Activated T-cell treated with anti-CD3 and anti-CD28 coated beads for 4 hours (primary cell): ENCODE data around the gene LAMP1.
"Not testable (repeated sequence)": the region's sequence is repeated elsewhere in the genome, so short reads cannot be mapped to it uniquely, and the experiment has no call there.

Experiments
- DNase-seq: peaks from one replicate; pipeline ENCODE4 v3.0.0-alpha.2; 2020

LAMP1 gene

GRCh38 chr13:113296823-113297369 is at the start of gene LAMP1:
Gene LAMP1, plus strand, starts transcription at chr13:113297239. Its CDS starts 196 bp downstream, at chr13:113297435.
- DNase-seq, result peak; percentile 99

DNA sequence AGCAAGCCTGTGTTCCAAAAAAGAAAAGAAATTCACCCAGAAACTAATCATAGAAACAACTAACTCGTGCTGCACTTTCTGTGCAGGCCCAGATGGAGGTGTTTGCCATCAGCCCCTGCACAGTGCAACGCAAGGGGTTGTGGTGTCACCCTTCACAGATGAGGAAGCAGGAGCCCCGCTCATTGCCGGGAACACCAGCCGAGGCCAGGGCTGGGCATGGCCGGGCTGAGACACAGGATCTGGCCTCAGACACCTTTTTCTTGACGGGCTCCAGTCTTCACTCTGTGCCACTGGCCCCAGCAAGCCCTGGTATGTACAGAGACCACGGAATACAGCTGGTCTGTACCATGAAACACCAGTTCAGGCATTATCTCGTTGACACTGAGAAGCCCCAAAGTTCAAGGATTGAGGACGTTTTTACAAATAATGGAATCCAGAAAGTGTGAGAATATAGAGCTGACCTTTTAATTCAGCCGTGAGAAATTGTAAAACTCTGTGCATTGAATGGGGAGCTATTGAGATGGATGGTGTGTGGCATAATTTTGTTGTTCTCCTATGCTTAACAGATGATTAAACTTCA is 44.4 kb upstream of the LAMP1 start:
- no peak for DNase-seq

DNA sequence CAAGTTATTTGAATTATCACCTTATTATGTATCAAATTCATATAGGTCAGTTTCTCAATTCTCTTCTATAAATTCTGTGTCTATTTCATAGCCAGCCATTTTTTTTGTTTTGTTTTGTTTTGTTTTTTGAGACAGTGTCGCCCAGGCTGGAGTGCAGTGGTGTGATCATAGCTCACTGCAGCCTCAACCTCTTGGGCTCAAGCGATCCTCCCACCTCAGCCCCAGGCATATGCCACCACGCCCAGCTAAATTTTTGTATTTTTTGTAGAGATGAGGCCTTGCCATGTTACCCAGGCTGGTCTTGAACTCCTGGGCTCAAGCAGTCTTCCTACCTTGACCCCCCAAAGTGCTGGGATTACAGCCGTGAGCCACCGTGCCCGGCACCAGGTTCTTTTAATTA is 39.1 kb upstream of the LAMP1 start:
- not testable (repeated sequence) for DNase-seq

DNA sequence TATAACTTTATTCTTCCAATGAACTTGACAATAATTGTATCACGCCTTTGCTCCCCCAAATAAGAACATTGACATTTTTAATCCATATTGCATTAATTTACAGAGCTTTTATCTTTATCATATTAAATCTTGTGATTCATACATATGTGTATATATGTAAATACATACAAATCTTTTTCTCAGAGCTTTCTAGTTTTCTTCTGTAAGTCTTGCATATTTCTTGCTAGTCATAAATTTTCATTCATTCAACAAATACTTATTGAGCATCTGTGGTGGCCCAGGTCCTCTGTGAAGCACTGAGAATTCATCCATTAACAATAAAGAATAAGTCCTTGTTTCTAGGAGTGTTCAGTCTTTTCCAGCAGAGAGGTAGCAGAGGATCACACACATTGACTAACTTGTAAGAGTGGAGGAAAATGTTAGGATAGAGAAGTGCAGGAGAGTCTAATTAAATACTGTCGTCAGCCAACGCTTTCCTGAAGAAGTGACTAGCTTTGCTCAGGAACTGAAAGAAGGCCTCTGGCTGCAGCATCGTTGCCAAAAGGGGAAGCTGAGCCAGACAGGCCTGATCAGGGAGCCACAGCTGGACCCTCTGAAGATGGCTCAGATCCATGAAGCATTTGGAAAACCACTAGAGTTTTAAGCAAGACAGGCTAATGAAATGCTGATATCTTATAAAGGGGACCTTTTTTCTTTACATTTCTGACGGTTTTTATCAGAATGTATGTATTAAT is 38.6 kb upstream of the LAMP1 start:
- no peak for DNase-seq

DNA sequence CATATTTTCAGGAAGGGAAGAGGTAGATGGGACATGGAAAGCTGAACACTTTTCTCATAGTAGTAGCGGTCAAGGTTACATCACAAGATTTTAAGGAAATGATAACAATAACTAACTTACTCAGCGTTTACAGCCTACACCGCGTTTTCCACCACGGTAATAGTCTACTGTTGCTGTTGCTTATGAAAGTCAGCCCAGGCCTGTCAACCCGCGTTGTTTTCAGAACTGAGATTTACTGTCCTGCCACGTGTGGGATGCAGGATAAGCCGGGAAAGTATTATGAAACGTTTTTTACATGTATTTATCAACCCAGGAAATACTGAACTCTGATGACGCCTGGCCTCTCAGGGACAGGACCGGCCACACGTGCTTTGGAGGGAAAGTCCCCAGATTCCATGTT is 36.0 kb upstream of the LAMP1 start:
- DNase-seq, result no peak

- DNase-seq, result not testable (repeated sequence)
These were observed 34.0 kb upstream of the LAMP1 start for GRCh38 chr13:113263016-113263415.

DNA sequence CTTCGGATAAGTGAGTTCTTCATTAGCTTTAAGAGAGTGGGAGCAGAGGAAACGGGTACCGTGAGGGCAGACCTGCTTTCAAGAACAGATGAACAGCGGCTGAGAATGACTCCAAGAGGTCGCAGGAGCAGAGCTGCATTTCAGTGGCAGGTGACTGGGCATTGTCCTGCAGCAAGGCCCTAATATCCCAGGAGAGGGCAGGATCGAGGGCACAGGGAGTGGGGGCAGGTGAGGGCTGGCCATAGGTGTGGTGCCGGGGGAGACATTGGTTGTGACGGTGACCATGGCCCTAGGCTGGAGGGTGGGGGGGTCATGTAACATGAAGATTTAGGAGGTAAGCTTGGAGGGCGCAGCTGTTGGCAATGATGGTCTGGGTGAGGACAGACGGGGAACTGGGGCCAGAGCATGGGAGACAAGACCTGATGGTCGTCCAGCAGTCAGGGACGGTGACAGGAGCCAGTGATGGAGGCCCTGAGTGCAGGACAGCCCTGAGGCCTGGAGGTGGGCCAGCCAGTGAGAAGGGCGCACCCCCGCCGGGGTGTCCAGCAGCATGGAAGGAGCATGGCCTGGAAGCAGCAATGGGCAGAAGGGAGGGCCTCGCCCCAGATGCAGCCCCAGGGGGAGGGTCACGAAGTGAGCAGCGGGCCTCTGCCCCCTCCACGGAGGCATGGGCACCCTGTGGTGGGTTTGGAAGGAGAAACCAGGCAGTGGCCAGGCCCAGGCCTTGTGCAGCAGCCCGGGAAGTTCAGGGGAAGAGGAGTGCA is 29.2 kb upstream of the LAMP1 start:
- no peak for DNase-seq

- DNase-seq, result no peak
These were observed 25.0 kb upstream of the LAMP1 start for GRCh38 chr13:113272031-113272430.

DNA sequence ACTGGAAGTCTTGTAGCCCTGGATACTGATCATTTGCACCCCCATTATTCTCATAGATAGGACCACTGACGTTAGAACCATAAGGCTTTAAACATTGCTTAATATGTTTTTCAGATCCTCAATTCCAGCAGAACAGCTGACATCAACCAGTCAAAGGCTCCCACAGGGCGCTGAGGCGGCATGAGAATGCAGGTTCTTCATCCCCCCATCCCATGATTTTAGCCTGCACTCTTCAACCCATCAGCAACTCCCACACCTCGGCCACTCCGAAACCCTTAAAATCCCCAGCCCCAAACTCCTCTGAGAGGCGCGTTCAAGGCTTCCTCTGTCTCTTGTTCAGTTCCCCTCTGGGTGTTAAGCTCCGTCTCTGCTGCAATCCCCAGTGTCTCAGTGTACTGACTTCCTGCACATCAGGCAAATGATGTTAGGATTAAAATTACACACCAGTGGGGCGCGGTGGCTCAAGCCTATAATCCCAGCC is 24.3 kb upstream of the LAMP1 start:
- no peak for DNase-seq

DNA sequence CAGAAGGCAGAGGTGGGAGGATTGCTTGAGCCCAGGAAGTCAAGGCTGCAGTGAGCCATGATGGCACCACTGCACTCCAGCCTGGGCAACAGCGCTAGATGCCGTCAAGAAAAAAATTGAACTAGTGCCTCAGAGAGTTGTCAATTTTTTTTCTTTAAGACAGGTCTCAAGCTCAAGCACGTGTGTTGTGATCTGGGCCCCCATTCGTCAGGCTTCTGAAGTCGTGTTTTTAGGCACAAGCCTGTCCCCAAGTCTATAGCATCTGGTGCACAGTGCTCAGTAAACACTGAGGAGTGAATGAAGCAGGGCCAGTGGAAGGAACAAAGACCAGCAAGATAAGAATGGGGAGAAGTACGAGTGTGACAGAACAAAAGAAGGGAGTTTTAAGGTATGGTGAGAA is 23.7 kb upstream of the LAMP1 start:
- DNase-seq, result no peak

DNA sequence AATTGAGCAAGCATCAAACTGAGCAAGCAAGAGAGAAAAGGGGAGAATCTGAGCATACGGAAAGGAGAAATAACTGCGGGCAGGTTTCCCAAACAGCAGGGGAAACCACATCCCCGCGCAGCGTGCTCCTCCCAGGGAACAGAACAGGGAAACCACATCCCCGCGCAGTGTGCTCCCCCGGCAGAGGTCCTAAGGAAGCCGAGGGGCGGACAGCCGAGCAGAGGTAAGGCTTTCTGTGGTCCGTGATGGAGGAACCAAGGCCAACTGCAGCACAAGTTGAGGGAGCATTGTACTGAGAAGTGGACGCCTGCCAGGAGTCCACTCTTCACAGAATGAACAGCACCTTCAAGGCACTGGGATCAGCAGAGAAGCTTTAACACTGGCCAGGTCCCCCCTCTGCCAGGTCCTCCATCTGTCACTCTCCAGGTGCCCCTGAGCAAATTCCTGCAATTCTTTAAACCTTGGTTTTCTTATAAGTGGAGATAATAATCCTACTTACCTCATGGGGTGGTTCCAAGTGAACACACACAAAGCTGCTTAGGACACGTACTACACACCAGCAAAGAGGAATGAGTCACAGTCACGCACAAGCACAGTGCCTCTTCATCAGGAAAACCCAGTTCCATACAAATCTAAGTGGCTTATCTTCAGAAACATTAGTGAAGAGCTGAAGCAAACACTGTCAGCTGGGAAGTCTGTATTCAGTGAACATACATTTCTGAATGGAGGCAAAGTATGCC is 23.0 kb upstream of the LAMP1 start:
- no peak for DNase-seq

DNA sequence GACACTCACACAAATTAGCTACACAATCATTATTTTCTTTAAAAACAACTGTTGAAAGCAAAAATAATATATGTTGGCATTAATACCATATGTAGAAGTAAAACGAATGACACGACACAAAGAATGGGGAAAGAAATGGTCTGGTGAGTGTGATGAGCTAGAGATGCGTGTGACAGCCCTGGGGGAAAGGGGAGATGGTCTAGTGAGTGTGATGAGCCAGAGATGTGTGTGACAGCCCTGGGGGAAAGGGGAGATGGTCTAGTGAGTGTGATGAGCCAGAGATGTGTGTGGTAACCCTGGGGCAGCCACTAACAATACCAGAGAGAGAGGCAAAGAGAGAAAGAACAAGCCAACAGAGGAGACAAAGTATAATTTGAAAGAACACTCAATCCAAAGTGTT is 22.3 kb upstream of the LAMP1 start:
- DNase-seq, result no peak

- DNase-seq, result no peak
These were observed 21.7 kb upstream of the LAMP1 start for GRCh38 chr13:113275387-113275786.

DNA sequence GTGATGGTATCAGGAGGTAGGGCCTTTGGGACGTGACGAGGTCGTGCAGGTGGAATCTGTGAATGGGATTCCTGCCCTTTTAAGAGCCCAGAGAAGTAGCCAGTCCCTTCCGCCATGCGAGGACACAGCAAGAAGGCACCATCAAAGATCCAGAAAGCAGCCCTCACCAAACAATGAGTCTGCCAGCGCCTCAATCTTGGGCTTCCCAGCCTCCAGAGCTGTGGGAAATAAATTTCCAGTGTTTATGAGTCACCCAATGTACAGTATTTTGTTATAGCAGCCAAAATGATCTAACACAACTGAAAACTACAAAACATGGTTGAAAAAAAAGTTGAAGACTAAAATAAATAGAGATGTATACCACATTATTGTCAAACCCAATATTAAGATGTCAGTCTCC is 16.9 kb upstream of the LAMP1 start:
- DNase-seq, result no peak

GRCh38 chr13:113283904-113284303 is 13.1 kb upstream of the LAMP1 start:
- DNase-seq, result no peak

DNA sequence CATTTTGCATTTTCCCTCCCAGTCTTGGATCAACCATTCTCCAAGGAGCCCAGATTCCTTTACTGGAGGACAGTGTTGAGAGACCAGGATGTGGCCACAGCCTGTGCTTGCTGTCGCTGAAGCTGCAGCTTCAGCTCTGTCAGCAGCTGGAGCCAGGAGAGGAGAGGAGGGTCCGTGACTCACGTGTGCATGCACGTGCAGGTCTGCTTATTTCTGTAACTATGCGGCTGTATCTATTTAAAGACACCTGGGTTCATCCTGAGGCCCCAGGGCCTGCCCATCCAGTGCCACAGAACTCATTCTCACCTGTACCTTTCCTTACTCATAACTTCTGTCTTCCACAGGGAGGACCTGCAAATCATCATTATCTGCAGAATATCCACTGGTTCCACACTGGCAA is 8.2 kb upstream of the LAMP1 start:
- DNase-seq, result no peak

DNA sequence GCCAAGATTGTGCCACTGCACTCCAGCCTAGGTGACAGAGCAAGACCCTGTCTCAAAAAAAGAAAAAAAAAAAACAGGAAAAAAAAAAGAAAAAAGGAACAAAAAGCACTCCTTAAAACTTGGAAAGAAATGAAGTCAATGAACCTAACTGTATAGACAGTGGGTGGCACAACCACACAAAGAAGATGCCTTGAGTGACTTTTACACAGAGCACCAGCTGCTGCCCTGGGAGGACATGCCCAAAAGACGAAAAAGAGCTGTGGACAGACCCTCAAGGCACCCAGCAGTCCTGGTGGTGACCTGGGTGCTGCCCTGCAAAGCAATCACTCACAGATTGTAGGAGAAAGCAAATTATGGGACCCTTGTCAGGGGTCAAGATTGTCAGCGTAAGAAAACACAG is 5.9 kb upstream of the LAMP1 start:
- no peak for DNase-seq

DNA sequence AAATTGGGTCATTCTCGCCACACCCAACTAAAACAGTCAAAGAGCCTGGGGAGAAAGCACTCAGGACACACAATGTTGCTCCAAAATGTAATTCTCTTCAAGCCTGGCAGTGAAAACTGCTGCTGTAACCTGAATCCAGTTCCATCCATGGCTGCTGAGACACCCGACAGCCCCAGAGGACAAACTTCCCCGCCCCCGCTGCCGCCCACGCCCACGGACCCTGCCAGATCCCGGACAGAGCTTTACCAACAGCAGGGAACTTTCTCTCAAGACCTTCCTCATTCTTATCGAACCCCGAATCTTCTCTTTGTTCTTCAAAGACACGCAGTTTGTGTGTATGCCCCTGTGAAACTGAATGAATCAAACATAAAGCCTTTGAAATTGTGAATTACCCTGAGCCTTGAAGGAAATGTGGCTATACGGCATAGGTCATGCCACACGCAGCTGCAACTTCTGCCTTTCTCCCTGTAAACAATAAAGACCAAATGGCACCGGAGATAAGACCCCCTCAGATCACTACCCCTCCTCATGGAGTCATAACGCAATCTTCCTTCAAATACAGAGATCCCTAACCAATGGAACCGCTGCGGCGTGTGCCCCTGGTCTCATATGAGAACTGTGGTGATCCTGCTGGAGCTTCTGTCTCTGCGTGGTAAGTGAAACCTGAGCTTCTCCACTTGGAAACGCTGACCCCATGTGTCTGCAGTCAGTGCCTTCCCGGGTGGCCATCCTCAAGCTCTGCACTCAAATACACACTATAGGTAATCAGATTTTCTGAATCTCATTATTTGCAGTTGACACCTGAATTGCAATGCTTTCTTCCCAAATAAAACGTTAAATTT is 4.8 kb upstream of the LAMP1 start:
- no peak for DNase-seq

DNA sequence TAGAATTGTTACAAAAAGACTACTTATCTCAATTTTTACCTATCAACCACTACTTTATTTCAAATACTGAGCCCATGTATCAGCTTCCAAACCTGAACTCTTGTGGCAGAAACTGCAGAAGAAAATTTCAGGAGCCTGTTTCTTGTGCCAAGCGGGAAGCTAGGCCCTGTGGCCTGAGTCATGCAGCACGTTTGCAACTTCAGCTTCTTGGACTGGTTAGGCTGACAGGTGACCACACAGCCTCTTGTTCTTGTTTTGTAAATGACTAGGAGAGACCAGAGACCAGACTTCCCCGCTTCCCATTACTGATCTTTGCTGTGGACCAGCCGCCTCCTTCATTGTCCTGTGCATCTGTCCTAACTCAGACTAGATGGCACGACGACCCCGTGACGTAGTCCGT is 3.4 kb upstream of the LAMP1 start:
- no peak for DNase-seq

GRCh38 chr13:113295776-113296175 is 1.3 kb upstream of the LAMP1 start:
- no peak for DNase-seq

DNA sequence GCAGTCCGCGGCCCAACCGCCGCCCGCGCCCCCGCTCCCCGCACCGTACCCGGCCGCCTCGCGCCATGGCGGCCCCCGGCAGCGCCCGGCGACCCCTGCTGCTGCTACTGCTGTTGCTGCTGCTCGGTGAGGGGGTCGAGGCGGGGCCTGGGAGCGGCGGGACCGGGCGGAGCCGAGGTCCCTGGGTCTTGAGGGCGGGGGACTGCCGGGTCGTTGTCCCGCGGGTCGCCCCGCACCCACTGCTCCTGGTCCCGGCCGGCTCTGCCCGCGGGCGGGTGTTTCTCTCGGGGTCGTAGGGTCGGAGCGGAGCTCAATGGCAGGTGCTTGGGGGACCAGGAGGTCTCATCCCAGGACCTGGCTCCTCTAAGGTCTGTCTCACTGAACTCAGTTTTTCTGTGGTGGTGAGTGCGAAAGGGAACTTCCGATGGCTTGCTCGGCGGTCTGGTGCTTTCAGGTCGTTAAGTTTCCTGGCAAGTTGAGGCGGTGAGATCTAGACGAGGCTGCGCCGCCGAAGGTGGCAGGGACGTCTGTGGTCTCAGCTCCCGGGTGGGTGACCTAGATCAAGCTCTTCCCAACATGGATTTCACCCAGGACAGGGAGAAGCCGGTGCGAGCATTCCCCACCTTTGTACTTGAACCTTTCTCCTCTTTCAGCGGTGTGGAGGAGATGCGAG is 467 bp downstream of the LAMP1 start:
- peak; percentile 15 for DNase-seq
